Stimulated activated CD4-positive, alpha-beta T cell treated with anti-CD3 and anti-CD28 coated beads, Interleukin-2, amount 100 ng/mL, for 48 hours (primary cell): ENCODE measurements around the gene SOX18.

Source experiments
- DNase-seq, 2 donors: peaks; one replicate each; pipeline ENCODE4 v3.0.0-alpha.2; 2020

SOX18 gene

GRCh38 chr20:64067733-64068307, 18.4 kb upstream of the SOX18 start:
- DNase-seq = no peak

GRCh38 chr20:64067005-64067632, 17.7 kb upstream of the SOX18 start:
- DNase-seq = no peak

DNA sequence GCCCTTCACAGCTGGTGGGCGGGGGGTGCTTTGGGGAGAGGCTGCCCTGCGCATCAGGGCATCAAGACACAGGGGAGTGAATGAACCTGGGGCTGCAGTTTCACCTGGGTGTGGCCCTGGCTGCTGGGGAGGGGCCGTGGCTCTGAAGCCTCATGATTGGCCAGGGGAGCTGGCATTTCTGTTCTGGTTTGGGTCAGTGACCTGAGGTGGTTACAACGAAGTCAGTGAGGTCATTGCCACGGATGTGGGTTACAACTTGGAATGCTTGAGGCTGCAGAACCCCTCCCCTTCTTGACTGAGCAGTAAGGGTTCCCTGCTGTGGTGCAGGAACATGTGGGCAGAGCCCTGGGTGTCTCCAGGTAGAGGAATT, 16.5 kb upstream of the SOX18 start:
- peak; percentile 42 to 49 for DNase-seq

DNA sequence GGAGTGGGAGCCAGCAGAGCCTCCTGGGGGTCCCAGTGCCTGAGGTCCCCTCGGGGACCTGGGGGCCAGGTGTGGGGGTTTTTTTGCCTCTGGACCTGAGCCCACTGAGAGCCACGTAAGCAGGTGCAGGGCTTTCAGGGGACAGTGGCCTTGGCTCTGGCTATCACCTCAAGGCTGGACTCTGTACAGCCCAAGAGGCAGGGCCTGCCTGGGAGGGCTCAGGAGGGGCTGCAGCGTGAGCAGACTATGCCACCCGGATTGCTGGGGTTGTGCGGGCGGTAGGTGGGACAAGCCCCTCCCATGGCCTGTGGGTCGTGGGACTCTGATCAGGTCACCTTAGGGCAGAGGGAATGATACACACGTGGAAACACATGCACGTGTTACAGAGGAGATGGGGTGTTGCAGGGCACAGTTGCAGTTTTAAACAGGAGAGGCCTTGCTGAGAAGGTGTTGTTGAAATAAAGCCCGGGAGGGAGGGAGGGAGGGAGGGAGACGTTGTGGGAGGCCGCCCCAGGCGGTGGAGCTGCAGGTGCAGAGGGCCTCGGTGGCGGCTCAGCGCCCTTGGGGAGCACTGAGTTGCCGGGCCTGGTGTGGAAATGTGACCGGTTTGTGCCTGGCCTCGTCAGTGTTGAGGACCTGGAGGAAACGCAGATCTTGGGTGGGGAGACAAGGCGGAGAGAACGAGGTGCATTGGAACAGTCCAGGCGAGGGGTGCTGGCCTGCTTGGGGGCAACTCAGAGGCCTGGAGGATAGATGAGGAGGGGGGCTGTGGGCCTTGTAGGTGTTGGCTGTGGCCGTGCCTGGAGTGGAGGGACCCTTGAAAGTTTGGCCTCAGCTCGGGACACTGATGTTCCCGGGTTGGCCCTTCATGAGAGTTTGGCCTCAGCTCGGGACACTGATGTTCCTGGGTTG, 15.9 kb upstream of the SOX18 start:
- DNase-seq = no peak

GRCh38 chr20:64064145-64064698, 14.8 kb upstream of the SOX18 start:
- no peak for DNase-seq

- no peak for DNase-seq
These were observed 14.1 kb upstream of the SOX18 start for GRCh38 chr20:64063389-64064144.

GRCh38 chr20:64062596-64063388, 13.4 kb upstream of the SOX18 start, which contains the start of gene TCEA2:
TSS of gene TCEA2 (plus strand) at chr20:64063198. CDS start at chr20:64063313, 115 bp downstream.
- peak; percentile 92 to 94 for DNase-seq

DNA sequence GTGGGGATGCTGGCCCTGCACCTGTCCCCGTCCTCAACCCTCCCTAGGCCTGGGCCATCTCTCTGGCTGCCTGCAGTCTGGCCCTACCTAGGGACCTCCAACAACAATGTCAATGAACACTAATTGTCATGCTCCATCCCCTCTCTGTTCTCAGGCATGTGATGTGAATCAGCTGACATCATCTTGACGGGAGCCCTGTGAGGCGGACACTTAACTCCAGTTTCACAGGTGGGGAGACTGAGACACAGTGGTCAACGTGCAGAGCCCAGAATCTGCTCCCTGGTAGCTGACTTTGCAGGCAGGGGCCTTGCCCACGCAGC, 12.8 kb upstream of the SOX18 start:
- no peak for DNase-seq

DNA sequence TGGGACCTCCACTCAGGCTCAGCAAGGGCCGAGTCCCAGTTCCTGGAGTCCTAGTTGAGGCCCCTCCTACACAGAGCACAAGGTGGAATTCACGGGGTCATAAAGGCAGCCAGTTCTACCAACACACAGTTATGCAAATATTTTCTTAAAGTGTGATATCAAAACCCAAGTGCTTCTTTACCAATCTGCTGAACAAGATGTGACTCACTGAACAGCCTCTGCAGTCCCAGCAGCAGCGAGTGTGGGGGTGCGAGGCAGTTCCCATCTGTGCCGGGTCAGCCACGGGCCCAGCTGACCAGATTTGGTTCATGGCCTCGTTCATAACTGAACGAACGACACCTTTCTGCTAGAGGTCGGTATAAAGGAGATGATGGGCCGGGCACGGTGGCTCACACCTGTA, 9.1 kb upstream of the SOX18 start:
- DNase-seq = no peak

- DNase-seq = peak; percentile 84 to 90
These were observed 8.4 kb upstream of the SOX18 start for GRCh38 chr20:64057628-64058498.

GRCh38 chr20:64056889-64057627, 7.6 kb upstream of the SOX18 start:
- no peak for DNase-seq

GRCh38 chr20:64056639-64056888, 7.1 kb upstream of the SOX18 start:
- no peak for DNase-seq

- no peak for DNase-seq
These were observed 6.6 kb upstream of the SOX18 start for GRCh38 chr20:64055893-64056638.

- no peak for DNase-seq
These were observed 6.0 kb upstream of the SOX18 start for GRCh38 chr20:64055396-64055892.

DNA sequence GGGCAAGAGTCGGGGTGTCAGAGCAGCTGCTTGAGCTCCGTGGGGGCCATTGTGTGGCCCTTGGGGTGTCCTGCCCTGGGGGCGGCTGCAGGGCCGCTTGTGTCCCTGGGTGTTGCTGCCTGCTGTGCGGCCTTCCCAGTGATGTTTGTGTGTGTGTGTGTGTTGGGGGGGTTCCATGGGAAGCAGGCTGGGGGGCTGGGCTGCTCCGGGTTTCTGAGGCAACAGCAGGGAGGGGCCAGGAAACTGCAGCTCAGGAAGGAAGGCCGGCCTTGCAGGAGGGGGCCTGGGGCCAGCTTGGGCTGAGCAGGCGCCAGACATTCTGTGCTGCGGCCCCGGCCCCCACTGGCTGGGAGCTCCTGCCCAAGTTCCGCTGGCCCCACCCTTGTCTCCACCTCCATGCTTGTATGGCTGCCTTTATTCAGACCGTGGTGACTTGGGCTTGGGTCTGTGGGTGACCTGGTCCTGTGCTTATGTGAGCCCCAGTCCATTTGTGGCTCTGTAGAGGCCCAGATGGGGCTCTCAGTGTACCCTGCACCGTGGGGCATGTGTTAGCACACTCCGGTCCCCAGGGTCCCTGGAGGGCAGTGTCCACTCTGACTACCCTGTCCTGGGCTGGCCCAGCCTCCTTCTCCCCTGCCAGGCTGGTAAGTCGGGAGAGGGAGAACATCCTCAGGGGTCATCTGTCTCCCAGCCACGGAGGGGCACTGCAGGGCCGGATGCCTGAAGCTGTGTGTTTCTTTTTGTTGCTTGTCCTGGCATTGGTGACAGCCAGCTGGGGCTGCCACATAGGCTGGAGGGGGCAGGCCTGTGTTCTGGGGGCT, 4.6 kb upstream of the SOX18 start:
- no peak for DNase-seq

GRCh38 chr20:64052987-64053840, 3.8 kb upstream of the SOX18 start:
- DNase-seq = no peak

DNA sequence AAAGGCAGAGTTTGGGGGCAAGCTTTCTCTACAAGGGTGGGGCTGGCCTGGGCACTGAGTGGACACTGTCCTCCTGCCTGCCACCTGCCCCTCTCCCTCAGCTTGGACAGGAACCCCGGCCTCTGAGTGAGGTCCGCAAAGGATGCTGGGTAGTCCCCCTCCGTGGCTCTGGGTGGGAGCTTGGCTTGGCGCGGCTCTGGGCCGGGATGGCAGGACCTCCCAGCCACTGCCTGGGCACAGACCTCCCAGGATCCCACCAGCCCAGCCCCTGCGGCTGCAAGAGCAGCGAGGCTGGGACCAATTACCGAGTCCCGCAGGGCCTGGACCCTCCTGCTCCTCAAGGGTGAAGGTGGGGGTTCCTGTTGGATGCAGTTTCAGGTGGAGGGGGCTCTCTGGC, 2.9 kb upstream of the SOX18 start:
- no peak for DNase-seq
